ENCODE measurements around the gene AK4. TPM values are rescaled to one million over a fixed set of nuclear protein-coding genes. Genes with fewer than 3 reads are reported as not detected.

AK4 gene
- total RNA-seq, 3 donors from 2014 or later (not counting 1 experiment from before 2014, with no cell fraction given): 0.32 to 1.6 (median 0.75) TPM

- Histone ChIP-seq H3K4me3 (ENCODE audit: low read length) (no peak overlapping the region), H3K27ac (ENCODE audit: low read length) (no peak overlapping the region), H3K36me3 (ENCODE audit: control insufficient read depth, insufficient read depth, low read length) (no peaks in the 10 kb centered on the region), H3K9me3 (ENCODE audit: control insufficient read depth, insufficient read depth, low read length) (no peaks in the 10 kb centered on the region), H3K4me1 (ENCODE audit: control insufficient read depth, insufficient read depth, low read length) (no peaks in the 10 kb centered on the region), H3K27me3 (ENCODE audit: control insufficient read depth, insufficient read depth, low read length) (no peaks in the 10 kb centered on the region)
- TF ChIP-seq, protein P1, sequence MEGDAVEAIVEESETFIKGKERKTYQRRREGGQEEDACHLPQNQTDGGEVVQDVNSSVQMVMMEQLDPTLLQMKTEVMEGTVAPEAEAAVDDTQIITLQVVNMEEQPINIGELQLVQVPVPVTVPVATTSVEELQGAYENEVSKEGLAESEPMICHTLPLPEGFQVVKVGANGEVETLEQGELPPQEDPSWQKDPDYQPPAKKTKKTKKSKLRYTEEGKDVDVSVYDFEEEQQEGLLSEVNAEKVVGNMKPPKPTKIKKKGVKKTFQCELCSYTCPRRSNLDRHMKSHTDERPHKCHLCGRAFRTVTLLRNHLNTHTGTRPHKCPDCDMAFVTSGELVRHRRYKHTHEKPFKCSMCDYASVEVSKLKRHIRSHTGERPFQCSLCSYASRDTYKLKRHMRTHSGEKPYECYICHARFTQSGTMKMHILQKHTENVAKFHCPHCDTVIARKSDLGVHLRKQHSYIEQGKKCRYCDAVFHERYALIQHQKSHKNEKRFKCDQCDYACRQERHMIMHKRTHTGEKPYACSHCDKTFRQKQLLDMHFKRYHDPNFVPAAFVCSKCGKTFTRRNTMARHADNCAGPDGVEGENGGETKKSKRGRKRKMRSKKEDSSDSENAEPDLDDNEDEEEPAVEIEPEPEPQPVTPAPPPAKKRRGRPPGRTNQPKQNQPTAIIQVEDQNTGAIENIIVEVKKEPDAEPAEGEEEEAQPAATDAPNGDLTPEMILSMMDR (IDR thresholded peaks at IDR 0.05): no peak
- Mint-ChIP-seq H3K9me3 (no peaks in the 10 kb centered on the region), H3K4me1 (no peaks in the 10 kb centered on the region), H3K27ac (no peak overlapping the region), H3K27me3 (ENCODE audit: low read depth in 2 of 2) (peaks cover 4 to 7% of the 10 kb centered on the region in 2 donors), H3K36me3 (no peaks in the 10 kb centered on the region), H3K4me3 (no peak overlapping the region)
- ATAC-seq: no peak
- no peak for DNase-seq
- WGBS (ENCODE audit: insufficient coverage): 92% methylated on average over 4 of the region's 4 CpGs
- intact Hi-C loops (cut with micrococcal nuclease): no loop called here
Observed at GRCh38 chr1:65177457-65177856, 29.5 kb downstream of the AK4 start.

GRCh38 chr1:65178235-65178634 is 30.2 kb downstream of the AK4 start:
- Mint-ChIP-seq H3K36me3 (no peaks in the 10 kb centered on the region), H3K27ac (no peak overlapping the region), H3K4me3 (no peak overlapping the region), H3K4me1 (no peaks in the 10 kb centered on the region), H3K27me3 (ENCODE audit: low read depth in 2 of 2) (peaks cover 7% of the 10 kb centered on the region in 2 donors), H3K9me3 (no peaks in the 10 kb centered on the region)
- Histone ChIP-seq H3K36me3 (ENCODE audit: control insufficient read depth, insufficient read depth, low read length) (no peaks in the 10 kb centered on the region), H3K27me3 (ENCODE audit: control insufficient read depth, insufficient read depth, low read length) (no peaks in the 10 kb centered on the region), H3K4me3 (ENCODE audit: low read length) (no peak overlapping the region), H3K27ac (ENCODE audit: low read length) (no peak overlapping the region), H3K9me3 (ENCODE audit: control insufficient read depth, insufficient read depth, low read length) (no peaks in the 10 kb centered on the region), H3K4me1 (ENCODE audit: control insufficient read depth, insufficient read depth, low read length) (no peaks in the 10 kb centered on the region)
- TF ChIP-seq, protein P1 (IDR thresholded peaks at IDR 0.05): no peak
- WGBS (ENCODE audit: insufficient coverage): 89% methylated on average over 5 of the region's 5 CpGs
- ATAC-seq (no peak), DNase-seq (no peak)
- intact Hi-C loops (cut with micrococcal nuclease): no loop called here

DNA sequence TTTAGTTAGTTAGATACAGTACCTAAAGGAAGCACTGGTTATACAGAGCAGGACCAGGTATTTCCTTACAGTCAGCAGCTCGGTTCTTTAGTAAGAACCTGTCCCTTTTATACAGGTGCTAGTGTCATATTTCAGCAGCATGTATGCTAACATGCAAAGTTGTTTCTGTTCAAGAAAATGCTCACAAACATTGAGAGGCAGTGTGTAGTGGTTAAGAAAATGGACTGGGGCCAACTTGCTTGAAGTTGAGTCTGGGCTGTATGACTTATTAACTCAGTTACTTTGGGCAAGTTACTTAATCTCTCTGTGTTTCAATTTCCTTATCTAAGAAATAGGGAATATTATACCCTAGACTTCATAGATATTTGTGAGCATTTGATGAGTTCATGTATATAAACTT is 31.1 kb downstream of the AK4 start:
- Histone ChIP-seq H3K9me3 (ENCODE audit: control insufficient read depth, insufficient read depth, low read length) (no peaks in the 10 kb centered on the region), H3K4me3 (ENCODE audit: low read length) (no peak overlapping the region), H3K4me1 (ENCODE audit: control insufficient read depth, insufficient read depth, low read length) (no peaks in the 10 kb centered on the region), H3K27me3 (ENCODE audit: control insufficient read depth, insufficient read depth, low read length) (no peaks in the 10 kb centered on the region), H3K27ac (ENCODE audit: low read length) (no peak overlapping the region), H3K36me3 (ENCODE audit: control insufficient read depth, insufficient read depth, low read length) (no peaks in the 10 kb centered on the region)
- Mint-ChIP-seq H3K27ac (no peak overlapping the region), H3K4me1 (no peaks in the 10 kb centered on the region), H3K27me3 (ENCODE audit: low read depth in 2 of 2) (peaks cover 4 to 8% of the 10 kb centered on the region in 2 donors), H3K9me3 (no peaks in the 10 kb centered on the region), H3K36me3 (no peaks in the 10 kb centered on the region), H3K4me3 (no peak overlapping the region)
- 88% methylated on average over 1 of the region's 1 CpG for WGBS (ENCODE audit: insufficient coverage)
- ATAC-seq (no peak), DNase-seq (no peak)
- TF ChIP-seq, protein P1 (IDR thresholded peaks at IDR 0.05): no peak
- intact Hi-C loops (cut with micrococcal nuclease): no loop called here

DNA sequence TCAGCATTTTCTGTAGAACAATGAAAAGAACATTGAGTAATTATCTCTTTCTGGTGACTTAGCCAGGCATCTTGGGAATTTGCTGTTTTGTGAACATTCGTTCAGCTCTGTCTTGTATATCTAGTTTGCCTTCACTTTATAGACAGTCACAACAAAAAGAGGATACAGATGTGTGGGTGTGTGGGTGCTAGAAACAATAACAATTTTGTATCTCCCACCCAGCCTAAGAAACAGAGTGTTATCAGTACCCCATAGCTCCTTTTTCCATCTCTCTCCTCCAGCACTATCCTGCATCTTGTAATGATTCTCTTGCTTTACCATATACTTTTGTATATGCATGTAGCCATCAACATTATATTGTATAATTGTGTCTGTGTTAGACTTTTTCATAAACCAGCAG is 33.0 kb downstream of the AK4 start:
- ATAC-seq (no peak), DNase-seq (no peak)
- TF ChIP-seq, protein P1 (IDR thresholded peaks at IDR 0.05): no peak
- no peak overlapping the region for H3K27ac Mint-ChIP-seq
- WGBS (ENCODE audit: insufficient coverage): 63% methylated on average over 1 of the region's 1 CpG
- H3K27me3 Mint-ChIP-seq (ENCODE audit: low read depth in 2 of 2): peaks cover 0 to 8% of the 10 kb centered on the region in 2 donors
- no peaks in the 10 kb centered on the region for H3K4me1 Mint-ChIP-seq
- Histone ChIP-seq H3K36me3 (ENCODE audit: control insufficient read depth, insufficient read depth, low read length) (no peaks in the 10 kb centered on the region), H3K27me3 (ENCODE audit: control insufficient read depth, insufficient read depth, low read length) (no peaks in the 10 kb centered on the region), H3K9me3 (ENCODE audit: control insufficient read depth, insufficient read depth, low read length) (no peaks in the 10 kb centered on the region), H3K4me3 (ENCODE audit: low read length) (no peak overlapping the region), H3K27ac (ENCODE audit: low read length) (no peak overlapping the region), H3K4me1 (ENCODE audit: control insufficient read depth, insufficient read depth, low read length) (no peaks in the 10 kb centered on the region)
- no peaks in the 10 kb centered on the region for H3K9me3 Mint-ChIP-seq
- H3K4me3 Mint-ChIP-seq: no peak overlapping the region
- H3K36me3 Mint-ChIP-seq: no peaks in the 10 kb centered on the region
- intact Hi-C loops (cut with micrococcal nuclease): no loop called here

All from natural killer cell (primary cell).